HepG2 (cell line): ENCODE data around the gene RCOR3.

Experiments
- HCFC1 ChIP-seq: fragments of 150-350 bp; IDR thresholded peaks from 2 replicates; pipeline ENCODE4 v1.6.1; 2014; ENCODE audit warnings: low read depth, low read length
- HOXA7 ChIP-seq: sonication (generic); formaldehyde crosslinking; IDR thresholded peaks from 2 replicates; pipeline ENCODE4 v1.8.1; 2022; ENCODE audit warnings: mild to moderate bottlenecking, missing genetic modification reagents, moderate library complexity
- POLR2AphosphoS5 ChIP-seq: IDR thresholded peaks from 2 replicates; pipeline ENCODE4 v1.6.1; 2012; ENCODE audit warnings: low read depth, low read length
- RELA ChIP-seq: sonication (generic); formaldehyde crosslinking; IDR thresholded peaks from 2 replicates; pipeline ENCODE4 v1.4.0; 2020; ENCODE audit warnings: missing genetic modification reagents
- YEATS4 ChIP-seq: sonication (generic); formaldehyde crosslinking; IDR thresholded peaks from 2 replicates; pipeline ENCODE4 v1.4.0; 2020; ENCODE audit warnings: missing genetic modification reagents, borderline replicate concordance
- ZNF33B ChIP-seq: sonication (generic); formaldehyde crosslinking; IDR thresholded peaks from 2 replicates; pipeline ENCODE4 v1.5.1; 2020; ENCODE audit warnings: mild to moderate bottlenecking, missing genetic modification reagents
- ZNF619 ChIP-seq: sonication (generic); formaldehyde crosslinking; IDR thresholded peaks from 2 replicates; pipeline ENCODE4 v1.4.0; 2020; ENCODE audit warnings: mild to moderate bottlenecking, missing genetic modification reagents
- ZNF629 ChIP-seq: sonication (generic); formaldehyde crosslinking; conservative IDR thresholded peaks from 2 replicates; pipeline ENCODE4 v1.5.0; 2020; ENCODE audit warnings: missing genetic modification reagents
- TF ChIP-seq, protein P1 (sequence below): sonication (generic); formaldehyde crosslinking; IDR thresholded peaks from 2 replicates; pipeline ENCODE4 v1.5.0; 2020; ENCODE audit warnings: mild to moderate bottlenecking, missing genetic modification reagents, moderate library complexity
- TF ChIP-seq, protein P2 (sequence below): sonication (generic); formaldehyde crosslinking; IDR thresholded peaks from 2 replicates; pipeline ENCODE4 v1.8.0; 2022; ENCODE audit warnings: missing genetic modification reagents, mild to moderate bottlenecking, moderate library complexity, borderline replicate concordance

DNA sequence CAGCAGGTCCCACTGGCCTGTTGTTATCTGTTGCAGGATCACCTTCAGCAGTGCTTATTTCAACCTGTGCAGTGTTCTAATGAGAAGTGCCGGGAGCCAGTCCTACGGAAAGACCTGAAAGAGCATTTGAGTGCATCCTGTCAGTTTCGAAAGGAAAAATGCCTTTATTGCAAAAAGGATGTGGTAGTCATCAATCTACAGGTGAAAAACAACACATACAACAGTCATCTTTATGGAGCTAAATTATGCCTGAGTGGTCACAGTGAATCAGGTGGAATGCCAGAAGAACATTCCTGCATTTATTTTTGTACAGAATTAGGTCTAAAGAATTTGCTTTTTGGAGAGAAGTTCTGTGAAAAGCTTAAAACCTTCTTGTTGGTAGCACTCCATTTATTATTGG, 100.7 kb downstream of the RCOR3 start:
- TF ChIP-seq YEATS4 (CRISPR knock-in tag): no peak
- no peak for TF ChIP-seq POLR2AphosphoS5
- no peak for TF ChIP-seq HOXA7
- TF ChIP-seq ZNF33B: no peak
- TF ChIP-seq, protein P1, sequence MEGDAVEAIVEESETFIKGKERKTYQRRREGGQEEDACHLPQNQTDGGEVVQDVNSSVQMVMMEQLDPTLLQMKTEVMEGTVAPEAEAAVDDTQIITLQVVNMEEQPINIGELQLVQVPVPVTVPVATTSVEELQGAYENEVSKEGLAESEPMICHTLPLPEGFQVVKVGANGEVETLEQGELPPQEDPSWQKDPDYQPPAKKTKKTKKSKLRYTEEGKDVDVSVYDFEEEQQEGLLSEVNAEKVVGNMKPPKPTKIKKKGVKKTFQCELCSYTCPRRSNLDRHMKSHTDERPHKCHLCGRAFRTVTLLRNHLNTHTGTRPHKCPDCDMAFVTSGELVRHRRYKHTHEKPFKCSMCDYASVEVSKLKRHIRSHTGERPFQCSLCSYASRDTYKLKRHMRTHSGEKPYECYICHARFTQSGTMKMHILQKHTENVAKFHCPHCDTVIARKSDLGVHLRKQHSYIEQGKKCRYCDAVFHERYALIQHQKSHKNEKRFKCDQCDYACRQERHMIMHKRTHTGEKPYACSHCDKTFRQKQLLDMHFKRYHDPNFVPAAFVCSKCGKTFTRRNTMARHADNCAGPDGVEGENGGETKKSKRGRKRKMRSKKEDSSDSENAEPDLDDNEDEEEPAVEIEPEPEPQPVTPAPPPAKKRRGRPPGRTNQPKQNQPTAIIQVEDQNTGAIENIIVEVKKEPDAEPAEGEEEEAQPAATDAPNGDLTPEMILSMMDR (CRISPR knock-in tag): no peak
- no peak for TF ChIP-seq ZNF629 (CRISPR knock-in tag)
- TF ChIP-seq HCFC1: no peak
- TF ChIP-seq ZNF619 (CRISPR knock-in tag): no peak
- TF ChIP-seq RELA (CRISPR knock-in tag): no peak
- TF ChIP-seq, protein P2, sequence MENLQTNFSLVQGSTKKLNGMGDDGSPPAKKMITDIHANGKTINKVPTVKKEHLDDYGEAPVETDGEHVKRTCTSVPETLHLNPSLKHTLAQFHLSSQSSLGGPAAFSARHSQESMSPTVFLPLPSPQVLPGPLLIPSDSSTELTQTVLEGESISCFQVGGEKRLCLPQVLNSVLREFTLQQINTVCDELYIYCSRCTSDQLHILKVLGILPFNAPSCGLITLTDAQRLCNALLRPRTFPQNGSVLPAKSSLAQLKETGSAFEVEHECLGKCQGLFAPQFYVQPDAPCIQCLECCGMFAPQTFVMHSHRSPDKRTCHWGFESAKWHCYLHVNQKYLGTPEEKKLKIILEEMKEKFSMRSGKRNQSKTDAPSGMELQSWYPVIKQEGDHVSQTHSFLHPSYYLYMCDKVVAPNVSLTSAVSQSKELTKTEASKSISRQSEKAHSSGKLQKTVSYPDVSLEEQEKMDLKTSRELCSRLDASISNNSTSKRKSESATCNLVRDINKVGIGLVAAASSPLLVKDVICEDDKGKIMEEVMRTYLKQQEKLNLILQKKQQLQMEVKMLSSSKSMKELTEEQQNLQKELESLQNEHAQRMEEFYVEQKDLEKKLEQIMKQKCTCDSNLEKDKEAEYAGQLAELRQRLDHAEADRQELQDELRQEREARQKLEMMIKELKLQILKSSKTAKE (CRISPR knock-in tag): no peak
